IMR-90 (cell line): ENCODE measurements around the gene EFCC1. TPM values are rescaled to one million over a fixed set of nuclear protein-coding genes. Genes with fewer than 3 reads are reported as not detected.

Experiments used
- ATAC-seq: fragments of 200-7000 bp; cut with Tn5 transposase; 2 replicates; pipeline ENCODE4 v1.9.1; 2020; ENCODE audit warnings: low read depth, mild to moderate bottlenecking, moderate library complexity
- BruUV-seq: library from RNA; stranded (reverse); fragments of 400-500 nt; replicated peaks from 2 replicates; lab custom pipeline; 2021; lab: Mats Ljungman, UMichigan
- CTCF ChIA-PET: fragments of 300-600 bp; formaldehyde crosslinking; extraction: SDS; loops from one replicate; lab custom pipeline; 2021; ENCODE audit warnings: antibody characterized with exemption; lab: Yijun Ruan, JAX
- POLR2A ChIA-PET: fragments of 300-600 bp; sonication (Branson Sonifier 250); formaldehyde crosslinking; loops from one replicate; lab custom pipeline; 2022; ENCODE audit warnings: antibody characterized with exemption; ENCODE audit not compliant: unreplicated experiment; lab: Charles Lee
- DNase-seq: peaks from one replicate; pipeline ENCODE4 v3.0.0; 2013
- H2AFZ ChIP-seq: replicated peaks from 2 replicates; pipeline ENCODE3; 2013; ENCODE audit warnings: low read length, mild to moderate bottlenecking; ENCODE audit not compliant: poor library complexity
- H2AK5ac ChIP-seq: 2 replicates; pipeline ENCODE4 v1.6.1; 2013; ENCODE audit warnings: low read depth, low read length, inconsistent platforms
- H2AK9ac ChIP-seq: replicated peaks from 2 replicates; pipeline ENCODE3; 2013; ENCODE audit warnings: mild to moderate bottlenecking, low read depth, low read length, moderate library complexity; ENCODE audit not compliant: poor library complexity
- H2BK120ac ChIP-seq: 2 replicates; pipeline ENCODE4 v1.6.1; 2013; ENCODE audit warnings: low read depth, low read length, inconsistent platforms
- H2BK15ac ChIP-seq: 3 replicates; pipeline ENCODE4 v1.6.1; 2013; ENCODE audit warnings: low read depth, low read length, inconsistent platforms
- H2BK20ac ChIP-seq: 2 replicates; pipeline ENCODE4 v1.6.1; 2013; ENCODE audit warnings: low read depth, mild to moderate bottlenecking, inconsistent platforms, low read length, moderate library complexity
- H2BK5ac ChIP-seq: 2 replicates; pipeline ENCODE4 v1.6.1; 2013; ENCODE audit warnings: mild to moderate bottlenecking, low read depth, low read length, inconsistent platforms; ENCODE audit not compliant: poor library complexity, severe bottlenecking
- H3K14ac ChIP-seq: replicated peaks from 2 replicates; pipeline ENCODE4 v1.6.1; 2013; ENCODE audit warnings: low read depth, low read length, inconsistent platforms
- H3K18ac ChIP-seq: 2 replicates; pipeline ENCODE4 v1.6.1; 2013; ENCODE audit warnings: low read depth, low read length, control low read depth
- H3K23ac ChIP-seq: 2 replicates; pipeline ENCODE4 v1.6.1; 2013; ENCODE audit warnings: low read depth, low read length, inconsistent platforms
- H3K27ac ChIP-seq: 2 replicates; pipeline ENCODE4 v1.5.1; 2013; ENCODE audit warnings: mild to moderate bottlenecking, control low read depth, low read length; ENCODE audit not compliant: insufficient read depth
- H3K27me3 ChIP-seq: 2 replicates; pipeline ENCODE4 v1.6.1; 2013; ENCODE audit warnings: low read length; ENCODE audit not compliant: control insufficient read depth, insufficient read depth
- H3K36me3 ChIP-seq: 2 replicates; pipeline ENCODE4 v1.6.1; 2013; ENCODE audit warnings: low read length, mixed read lengths; ENCODE audit not compliant: control insufficient read depth, insufficient read depth
- H3K4ac ChIP-seq: 2 replicates; pipeline ENCODE4 v1.6.1; 2013; ENCODE audit warnings: low read depth, low read length, inconsistent platforms
- H3K4me1 ChIP-seq: 2 replicates; pipeline ENCODE4 v1.6.1; 2013; ENCODE audit warnings: low read length, mixed read lengths; ENCODE audit not compliant: control insufficient read depth, insufficient read depth
- H3K4me2 ChIP-seq: 2 replicates; pipeline ENCODE4 v1.6.1; 2013; ENCODE audit warnings: low read depth, mild to moderate bottlenecking, control low read depth, low read length, moderate library complexity
- H3K4me3 ChIP-seq: 2 replicates; pipeline ENCODE4 v1.5.1; 2013; ENCODE audit warnings: low read depth, mild to moderate bottlenecking, control low read depth, low read length, moderate library complexity; ENCODE audit not compliant: insufficient read depth
- H3K56ac ChIP-seq: 2 replicates; pipeline ENCODE4 v1.6.1; 2013; ENCODE audit warnings: low read length, inconsistent platforms; ENCODE audit not compliant: insufficient read depth; ENCODE audit errors: extremely low read depth
- H3K79me1 ChIP-seq, 2 experiments: 2 replicates each; pipeline ENCODE4 v1.6.1; 2013; ENCODE audit warnings: low read length in 2 of 2, inconsistent platforms in 1 of 2, low read depth in 1 of 2
- H3K9ac ChIP-seq: 2 replicates; pipeline ENCODE4 v1.6.1; 2013; ENCODE audit warnings: low read depth, low read length, control low read depth
- H3K9me1 ChIP-seq: 2 replicates; pipeline ENCODE4 v1.6.1; 2013; ENCODE audit warnings: low read length, inconsistent platforms; ENCODE audit not compliant: insufficient read depth
- H3K9me3 ChIP-seq: 2 replicates; pipeline ENCODE4 v1.6.1; 2013; ENCODE audit warnings: low read length; ENCODE audit not compliant: control insufficient read depth, insufficient read depth
- H4K20me1 ChIP-seq: 2 replicates; pipeline ENCODE4 v1.6.1; 2013; ENCODE audit warnings: low read length, inconsistent platforms; ENCODE audit not compliant: insufficient read depth
- H4K5ac ChIP-seq: 2 replicates; pipeline ENCODE4 v1.6.1; 2013; ENCODE audit warnings: mild to moderate bottlenecking, low read depth, low read length, control low read depth
- H4K8ac ChIP-seq, 2 experiments: 2 replicates each; pipeline ENCODE4 v1.6.1; 2013; ENCODE audit warnings: low read depth in 2 of 2, low read length in 2 of 2, control low read depth in 1 of 2, inconsistent platforms in 1 of 2
- H4K91ac ChIP-seq: 2 replicates; pipeline ENCODE4 v1.6.1; 2013; ENCODE audit warnings: low read depth, low read length, inconsistent platforms; ENCODE audit not compliant: insufficient read depth
- CEBPB ChIP-seq: IDR thresholded peaks from 2 replicates; pipeline ENCODE4 v1.6.1; 2012; ENCODE audit warnings: low read depth, low read length, improper control_type of control experiment
- CHD1 ChIP-seq: IDR thresholded peaks from 2 replicates; pipeline ENCODE4 v1.6.1; 2012; ENCODE audit warnings: low read depth, low read length, improper control_type of control experiment
- CTCF ChIP-seq: conservative IDR thresholded peaks from 2 replicates; pipeline ENCODE4 v1.5.1; 2012; ENCODE audit warnings: mild to moderate bottlenecking, low read depth, low read length, improper control_type of control experiment
- MAFK ChIP-seq: IDR thresholded peaks from 2 replicates; pipeline ENCODE4 v1.6.1; 2012; ENCODE audit warnings: low read depth, low read length, improper control_type of control experiment
- MXI1 ChIP-seq: IDR thresholded peaks from 2 replicates; pipeline ENCODE4 v1.6.1; 2012; ENCODE audit warnings: low read depth, mild to moderate bottlenecking, low read length, moderate library complexity, borderline replicate concordance
- POLR2A ChIP-seq: IDR thresholded peaks from 2 replicates; pipeline ENCODE4 v1.6.1; 2012; ENCODE audit warnings: mild to moderate bottlenecking, low read depth, low read length
- RAD21 ChIP-seq: IDR thresholded peaks from 2 replicates; pipeline ENCODE4 v1.6.1; 2012; ENCODE audit warnings: low read length, improper control_type of control experiment
- RCOR1 ChIP-seq: IDR thresholded peaks from 2 replicates; pipeline ENCODE4 v1.6.1; 2012; ENCODE audit warnings: mild to moderate bottlenecking, low read length, improper control_type of control experiment; ENCODE audit not compliant: insufficient replicate concordance
- RFX5 ChIP-seq: IDR thresholded peaks from 2 replicates; pipeline ENCODE4 v1.8.0; 2012; ENCODE audit warnings: low read depth, mild to moderate bottlenecking, low read length, moderate library complexity
- SMC3 ChIP-seq: fragments of 150-350 bp; IDR thresholded peaks from 2 replicates; pipeline ENCODE4 v1.6.1; 2016; ENCODE audit warnings: low read depth, mild to moderate bottlenecking, antibody characterized with exemption, low read length, moderate library complexity
- USF2 ChIP-seq: fragments of 150-350 bp; IDR thresholded peaks from 2 replicates; pipeline ENCODE4 v1.6.1; 2017; ENCODE audit warnings: mild to moderate bottlenecking, antibody characterized with exemption, low read length, low read depth
- WGBS, 2 experiments: methylation state at CpG; one replicate each; pipeline versions ENCODE4 v1.1.5 to v1.1.7; 2013; ENCODE audit warnings: missing lambda C conversion rate in 2 of 2; ENCODE audit not compliant: insufficient read length in 1 of 2; ENCODE audit errors: extremely low coverage in 2 of 2; 5-methylcytosine and 5-hydroxymethylcytosine counted together
- dilution Hi-C: fragments of 300-500 bp; cut with HindIII; formaldehyde crosslinking; loops from one replicate; pipeline ENCODE4 v1.14.3; 2018; ENCODE audit warnings: low sequenced_read_pairs; ENCODE audit not compliant: unreplicated experiment
- in situ Hi-C: fragments of 300-500 bp; cut with MboI; formaldehyde crosslinking; loops from 3 replicates; pipeline ENCODE4 v1.14.3; 2019; ENCODE audit warnings: low sequenced_read_pairs, inconsistent platforms, mixed read lengths
- intact Hi-C: fragments of 100-400 bp; cut with micrococcal nuclease; formaldehyde crosslinking; loops from 2 replicates; pipeline ENCODE4 v1.10.0; 2022
- polyA plus RNA-seq, 3 experiments: library from polyadenylated mRNA; depleted of rRNA; stranded (reverse); fragments of >200 nt; gene quantifications; 2 replicates each; pipeline ENCODE4 v1.2.3, GENCODE V29; 2012; ENCODE audit warnings: low replicate concordance in 1 of 3
- total RNA-seq: library from RNA; depleted of rRNA; stranded (reverse); fragments of >200 nt; gene quantifications from 2 replicates; pipeline ENCODE4 v1.2.3, GENCODE V29; 2012

The EFCC1 gene
- total and polyA plus RNA-seq, 2 of the 4 experiments (the other 2 are of a cell fraction), result not detected

- TF ChIP-seq POLR2A, result no peak
Observed at GRCh38 chr3:129058441-129059200, 57.5 kb downstream of the EFCC1 start (continued).

GRCh38 chr3:129059311-129059958 is 58.3 kb downstream of the EFCC1 start:
- POLR2A ChIA-PET, result interaction anchor here (0.5 kb wide), 1 partner anchor 78 kb away, joined by 5 read pairs; no protein-coding TSS in a partner anchor
- Histone ChIP-seq H4K8ac (no peak overlapping the region), H3K4me1 (peaks cover 2% of the 10 kb centered on the region; the same call in 1 of the 2 replicates), H2BK120ac (no peak overlapping the region), H3K9me3 (no peaks in the 10 kb centered on the region), H4K5ac (no peak overlapping the region), H3K9ac (no peak overlapping the region), H2AK5ac (no peak overlapping the region), H3K27ac (no peak overlapping the region), H2BK5ac (no peak overlapping the region), H3K23ac (no peak overlapping the region), H3K4me3 (no peak overlapping the region), H2BK15ac (no peak overlapping the region), H3K36me3 (no peaks in the 10 kb centered on the region), H3K9me1 (no peaks in the 10 kb centered on the region), H3K79me1 (no peaks in the 10 kb centered on the region), H3K4ac (no peak overlapping the region), H2AFZ (no peak overlapping the region), H4K20me1 (no peaks in the 10 kb centered on the region), H2BK20ac (no peak overlapping the region), H3K14ac (no peak overlapping the region), H3K56ac (no peak overlapping the region), H3K4me2 (no peak overlapping the region), H3K18ac (no peak overlapping the region), H3K27me3 (peaks cover 28% of the 10 kb centered on the region), H2AK9ac (no peak overlapping the region), H4K91ac (no peak overlapping the region)
- no TSS peak for BruUV-seq
- CTCF ChIA-PET, result interaction anchor here (1.2 kb wide), 1 partner anchor 11 kb away, joined by 3 read pairs; no protein-coding TSS in a partner anchor
- intact Hi-C loops, result loop anchor here (10.0 kb wide), 1 partner anchor 55 kb away; no protein-coding TSS in a partner anchor
- no CpG with 5 or more reads among the region's 11 CpGs for WGBS, 2 experiments
- dilution Hi-C loops, result no loop called here
- DNase-seq (no peak), ATAC-seq (no peak)
- in situ Hi-C loops, result loop anchor here (10.0 kb wide), 1 partner anchor 185 kb away; the partner anchor contains the start of gene COPG1
- TF ChIP-seq RFX5, result no peak
- TF ChIP-seq MXI1, result no peak
- TF ChIP-seq MAFK, result no peak
- no peak for TF ChIP-seq RAD21
- TF ChIP-seq CHD1, result no peak
- TF ChIP-seq CEBPB, result no peak
- no peak for TF ChIP-seq CTCF
- TF ChIP-seq RCOR1, result no peak
- TF ChIP-seq USF2, result no peak
- no peak for TF ChIP-seq SMC3
